ENCODE measurements around the gene ITGAE.
"Not testable (repeated sequence)": the region's sequence is repeated elsewhere in the genome, so short reads cannot be mapped to it uniquely, and the experiment has no call there.

Gene ITGAE

DNA sequence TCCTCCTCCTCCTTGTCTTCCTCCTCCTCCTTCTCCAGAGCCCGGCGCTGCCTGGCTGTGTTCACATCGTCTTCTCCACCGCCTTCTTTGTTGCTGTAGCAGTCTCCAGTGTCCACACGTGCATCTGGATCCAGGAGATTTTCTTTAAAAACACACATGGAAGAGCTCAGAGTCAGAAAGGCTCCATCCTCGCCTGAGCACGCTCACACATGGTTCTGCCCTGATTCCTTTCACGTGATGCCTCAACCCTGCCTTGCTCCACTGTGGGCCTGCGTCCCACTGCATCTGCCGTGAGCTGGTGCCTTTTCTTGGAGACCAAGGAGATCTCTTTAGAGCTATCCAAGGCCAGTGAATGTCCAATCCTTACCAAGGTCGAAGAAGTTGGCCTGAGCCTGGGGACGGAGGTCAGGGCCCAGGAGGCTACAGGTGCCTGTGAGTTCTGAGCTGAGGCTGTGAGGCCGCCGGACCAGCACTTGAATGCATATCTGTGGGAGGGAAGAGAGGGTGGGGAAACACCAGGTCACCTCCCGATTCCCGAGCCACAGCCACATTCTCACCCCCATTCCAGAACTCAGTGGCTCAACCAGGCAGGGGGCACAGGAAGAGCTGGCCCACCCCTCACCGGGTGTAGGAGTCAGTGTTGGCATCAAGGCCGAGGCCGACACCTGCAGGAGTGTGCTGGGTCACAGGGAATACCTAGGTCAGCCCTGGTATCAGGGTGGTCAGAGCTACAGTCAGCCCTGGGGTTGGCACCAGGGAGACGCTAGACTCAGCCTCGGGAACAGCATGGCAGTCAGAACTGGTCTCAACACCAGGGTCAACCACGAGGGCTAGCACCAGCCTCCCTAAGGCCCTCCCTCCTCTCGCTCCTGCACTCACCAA lies 39.7 kb downstream of the ITGAE start:
- DNase-seq (ENCODE audit: low read depth): no peak

DNA sequence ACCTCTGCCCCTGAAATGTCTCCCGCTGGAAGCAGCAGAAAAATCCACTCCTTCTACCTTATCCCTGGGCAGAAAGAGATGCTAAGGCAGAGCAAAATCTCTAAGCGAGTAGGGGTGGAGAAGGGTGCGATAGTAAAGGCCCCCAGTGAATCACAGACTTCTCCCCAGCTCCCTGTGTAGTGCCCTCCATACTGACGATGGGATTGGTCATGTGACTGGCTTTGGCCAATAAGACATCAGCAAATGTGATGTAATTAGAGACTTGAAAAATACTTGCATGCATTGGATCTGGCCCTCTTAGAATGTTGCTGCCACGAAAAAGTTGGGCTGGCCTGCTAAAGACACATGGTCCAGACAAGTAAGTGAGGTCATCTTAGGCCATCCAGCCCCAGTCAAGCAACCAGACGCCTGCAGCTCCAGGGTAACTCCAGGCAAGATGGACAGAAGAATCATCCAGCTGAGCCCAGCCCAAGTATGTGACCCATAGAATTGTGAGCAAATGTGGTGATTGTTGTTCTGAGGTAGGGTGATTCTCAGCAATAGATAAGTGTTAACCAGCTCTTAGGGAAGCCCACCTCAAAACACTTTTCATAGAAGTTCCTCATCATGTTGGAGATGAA lies 41.3 kb downstream of the ITGAE start:
- no peak for DNase-seq (ENCODE audit: low read depth)

- no peak for DNase-seq (ENCODE audit: low read depth)
Measured at GRCh38 chr17:3755335-3756030, 45.5 kb downstream of the ITGAE start.

DNA sequence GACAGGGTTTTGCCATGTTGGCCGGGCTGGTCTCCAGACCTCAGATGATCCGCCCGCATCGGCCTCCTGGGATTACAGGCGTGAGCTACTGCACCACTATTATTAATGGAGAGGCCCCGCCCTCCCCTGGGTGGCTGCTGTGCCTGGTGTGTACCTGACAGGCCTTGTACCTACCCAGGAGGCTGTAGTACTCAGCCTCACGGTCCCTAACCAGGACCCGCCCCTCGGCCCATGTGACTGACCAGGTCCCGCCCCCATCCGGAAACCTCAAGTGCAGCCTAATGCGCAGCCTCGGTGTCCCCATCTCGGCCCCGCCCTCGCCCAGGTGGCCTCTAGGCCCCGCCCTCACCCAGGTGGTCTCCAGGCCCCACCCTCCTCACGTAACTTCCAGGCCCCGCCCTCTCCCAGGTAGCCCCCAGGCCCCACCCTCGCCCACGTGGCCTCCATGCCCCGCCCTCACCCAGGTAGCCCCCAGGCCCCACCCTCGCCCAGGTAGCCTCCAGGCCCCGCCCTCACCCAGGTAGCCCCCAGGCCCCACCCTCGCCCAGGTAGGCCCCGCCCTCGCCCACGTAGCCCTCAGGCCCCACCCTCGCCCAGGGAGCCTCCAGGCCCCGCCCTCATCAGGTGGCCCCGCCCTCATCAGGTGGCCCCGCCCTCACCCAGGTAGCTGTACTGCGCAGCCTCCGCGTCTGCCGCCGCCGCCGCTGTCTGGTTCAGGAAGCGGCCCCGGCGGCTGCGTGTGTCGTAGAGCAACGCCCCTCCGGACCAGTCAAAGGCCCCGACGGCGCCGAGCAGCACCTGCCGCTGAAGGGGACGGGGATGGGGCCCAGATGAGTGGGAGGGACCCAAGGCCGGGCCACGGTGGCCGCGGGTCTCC lies 46.3 kb downstream of the ITGAE start:
- peak; percentile 61 for DNase-seq (ENCODE audit: low read depth)

- DNase-seq (ENCODE audit: low read depth): no peak
Measured at GRCh38 chr17:3754066-3754457, 46.9 kb downstream of the ITGAE start.

GRCh38 chr17:3753624-3754023 lies 47.4 kb downstream of the ITGAE start:
- no peak for DNase-seq (ENCODE audit: low read depth)

DNA sequence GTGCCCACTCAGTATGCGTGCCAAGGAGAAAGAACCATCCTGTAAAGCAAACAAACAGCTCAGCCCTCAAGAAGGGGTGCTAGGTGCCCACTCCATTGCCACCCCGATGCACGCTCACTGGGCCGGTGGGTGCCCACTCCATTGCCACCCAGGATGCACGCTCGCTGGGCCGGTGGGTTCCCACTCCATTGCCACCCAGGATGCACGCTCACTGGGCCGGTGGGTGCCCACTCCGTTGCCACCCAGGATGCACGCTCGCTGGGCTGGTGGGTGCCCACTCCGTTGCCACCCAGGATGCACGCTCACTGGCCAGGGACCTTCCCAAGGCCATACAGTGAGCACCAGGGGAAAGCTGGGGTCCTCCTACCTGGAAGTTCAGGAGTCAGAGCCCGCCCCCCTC lies 49.2 kb downstream of the ITGAE start:
- no peak for DNase-seq (ENCODE audit: low read depth)

DNA sequence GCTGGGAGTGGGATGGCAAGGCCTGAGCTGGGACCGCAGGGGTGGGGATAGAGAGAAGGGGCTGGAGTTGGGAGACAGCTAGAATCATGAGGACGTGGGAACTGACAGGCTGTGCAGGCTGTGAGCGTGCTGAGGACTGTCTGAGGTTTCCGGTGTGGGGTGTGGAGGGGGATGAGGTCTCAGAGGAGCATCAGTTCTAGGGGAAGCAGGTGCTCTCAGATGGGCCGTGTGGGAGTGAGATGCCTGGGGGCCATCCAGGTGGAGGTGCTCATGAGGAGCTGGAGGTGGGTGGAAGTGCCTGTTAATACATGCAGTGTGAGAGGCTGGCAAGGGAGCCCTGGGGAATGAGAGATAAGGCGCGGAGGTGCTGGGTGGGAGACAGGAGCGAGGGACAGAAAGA lies 50.1 kb downstream of the ITGAE start:
- DNase-seq (ENCODE audit: low read depth): no peak

- DNase-seq (ENCODE audit: low read depth): no peak
Measured at GRCh38 chr17:3750296-3750695, 50.7 kb downstream of the ITGAE start.

- DNase-seq (ENCODE audit: low read depth): no peak
Measured at GRCh38 chr17:3748576-3748975, 52.4 kb downstream of the ITGAE start.

DNA sequence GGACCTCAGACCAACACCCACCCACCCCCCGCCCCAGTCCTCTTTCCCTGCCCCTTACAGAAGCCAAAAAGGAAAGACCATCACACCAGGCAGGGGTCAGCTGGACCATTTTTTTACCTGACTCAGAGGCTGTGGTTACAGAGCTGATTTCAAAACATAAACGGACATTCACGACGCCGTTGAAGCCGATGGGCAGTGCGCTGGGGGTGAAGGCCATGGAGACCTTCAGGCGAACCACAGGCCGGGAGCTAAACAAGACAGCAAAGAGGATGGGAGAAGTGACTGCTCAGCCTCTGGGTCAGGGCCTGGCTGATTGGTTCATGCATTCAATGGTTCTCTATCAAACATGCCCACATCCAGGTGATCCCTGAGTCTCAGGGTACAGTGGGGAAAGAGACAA lies 53.2 kb downstream of the ITGAE start:
- no peak for DNase-seq (ENCODE audit: low read depth)

DNA sequence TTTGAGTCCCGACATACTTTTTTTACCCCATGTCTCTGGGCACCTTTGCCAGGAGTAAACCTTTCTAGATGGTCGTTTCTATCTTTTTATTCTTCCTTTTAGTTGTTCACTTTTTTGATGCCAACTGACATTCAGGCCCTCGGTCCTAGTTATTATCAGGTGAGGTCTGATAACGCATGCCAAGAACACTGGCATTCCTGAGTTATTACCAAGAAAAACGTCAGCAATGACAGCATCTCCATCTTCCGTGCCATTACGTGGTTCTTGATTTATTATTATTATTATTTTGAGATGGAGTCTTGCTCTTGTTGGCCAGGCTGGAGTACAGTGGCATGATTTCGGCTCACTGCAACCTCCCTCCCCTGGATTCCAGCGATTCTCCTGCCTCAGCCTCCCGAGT lies 55.9 kb downstream of the ITGAE start:
- no peak for DNase-seq (ENCODE audit: low read depth)

GRCh38 chr17:3744014-3744413 lies 57.0 kb downstream of the ITGAE start:
- no peak for DNase-seq (ENCODE audit: low read depth)

DNA sequence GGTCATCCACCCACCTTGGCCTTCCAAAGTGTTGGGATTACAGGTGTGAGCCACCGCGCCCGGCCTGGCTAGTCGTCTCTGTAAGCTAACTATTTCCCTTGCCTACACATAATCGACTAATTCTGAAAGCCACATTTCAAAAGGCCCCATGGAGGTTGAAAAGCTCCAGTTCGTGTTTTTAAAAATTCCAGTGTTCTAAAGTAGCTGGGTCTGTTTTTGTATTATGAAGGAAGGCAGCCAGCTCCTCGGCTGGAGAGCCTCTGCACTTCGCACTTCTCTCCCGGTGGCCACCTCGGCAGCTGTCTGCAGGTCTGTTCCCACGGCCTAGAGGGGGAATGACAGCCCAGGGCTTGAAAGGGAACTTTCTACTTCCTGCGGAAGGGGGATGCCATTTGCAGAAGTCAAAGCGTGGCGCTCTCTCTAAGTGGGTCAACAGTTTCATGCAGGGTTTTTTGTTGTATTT lies 60.3 kb downstream of the ITGAE start:
- DNase-seq (ENCODE audit: low read depth): no peak

GRCh38 chr17:3739422-3740124 lies 61.4 kb downstream of the ITGAE start:
- no peak for DNase-seq (ENCODE audit: low read depth)

DNA sequence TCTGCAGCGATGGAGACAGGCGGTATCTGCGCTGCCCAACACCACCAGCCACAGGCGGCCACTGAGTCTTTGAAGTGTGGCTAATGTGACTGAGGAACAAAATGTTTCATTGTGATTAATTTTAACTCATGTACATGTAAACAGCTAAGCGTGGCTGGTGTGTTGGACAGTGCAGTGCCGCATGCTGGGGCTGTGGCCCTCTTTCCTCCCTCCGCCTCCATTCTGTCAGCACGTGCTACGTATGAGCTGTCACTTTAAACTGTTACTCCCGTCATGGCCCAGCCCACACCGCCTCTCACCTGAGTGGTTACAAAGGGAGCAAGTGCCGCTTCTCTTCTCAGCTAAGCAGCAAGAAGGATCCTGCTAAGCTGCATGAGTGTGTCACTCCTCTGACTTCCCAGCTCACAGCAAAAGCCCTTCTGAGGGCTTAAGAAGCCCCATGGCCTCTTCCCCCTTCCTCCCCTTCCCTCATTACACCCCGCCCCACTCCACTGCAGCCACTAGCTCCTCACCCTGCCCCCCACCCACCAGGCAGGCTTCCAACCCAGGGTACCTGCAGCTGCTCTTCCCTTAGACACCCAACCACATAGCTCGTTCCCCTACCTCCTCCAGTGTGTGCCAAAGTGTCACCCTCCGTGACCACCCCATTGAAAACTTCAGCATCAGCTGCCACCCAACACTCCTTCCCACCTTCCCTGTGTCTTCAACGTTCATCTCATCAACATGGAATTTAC lies 62.3 kb downstream of the ITGAE start:
- DNase-seq (ENCODE audit: low read depth): peak; percentile 67

GRCh38 chr17:3735515-3735914 lies 65.5 kb downstream of the ITGAE start:
- DNase-seq (ENCODE audit: low read depth): no peak

GRCh38 chr17:3734911-3735276 lies 66.1 kb downstream of the ITGAE start:
- not testable (repeated sequence) for DNase-seq (ENCODE audit: low read depth)

- DNase-seq (ENCODE audit: low read depth): no peak
Measured at GRCh38 chr17:3732210-3732621, 68.8 kb downstream of the ITGAE start.

- no peak for DNase-seq (ENCODE audit: low read depth)
Measured at GRCh38 chr17:3730881-3731429, 70.0 kb downstream of the ITGAE start.

Measured in activated T-cell treated with anti-CD3 and anti-CD28 coated beads for 48 hours (primary cell).